PC-3 (cell line): ENCODE data around the gene GPD2.

Experiments
- EZH2phosphoT487 ChIP-seq: fragments of 300-600 bp; sonication (generic); IDR thresholded peaks from 2 replicates; pipeline ENCODE4 v1.6.1; 2018; ENCODE audit warnings: mild to moderate bottlenecking, antibody characterized with exemption, low read length, borderline replicate concordance
- TF ChIP-seq, protein P1 (sequence below): fragments of 300-600 bp; sonication (generic); conservative IDR thresholded peaks from 2 replicates; pipeline ENCODE4 v1.5.1; 2017; ENCODE audit warnings: antibody characterized with exemption, low read depth, mild to moderate bottlenecking, low read length

DNA sequence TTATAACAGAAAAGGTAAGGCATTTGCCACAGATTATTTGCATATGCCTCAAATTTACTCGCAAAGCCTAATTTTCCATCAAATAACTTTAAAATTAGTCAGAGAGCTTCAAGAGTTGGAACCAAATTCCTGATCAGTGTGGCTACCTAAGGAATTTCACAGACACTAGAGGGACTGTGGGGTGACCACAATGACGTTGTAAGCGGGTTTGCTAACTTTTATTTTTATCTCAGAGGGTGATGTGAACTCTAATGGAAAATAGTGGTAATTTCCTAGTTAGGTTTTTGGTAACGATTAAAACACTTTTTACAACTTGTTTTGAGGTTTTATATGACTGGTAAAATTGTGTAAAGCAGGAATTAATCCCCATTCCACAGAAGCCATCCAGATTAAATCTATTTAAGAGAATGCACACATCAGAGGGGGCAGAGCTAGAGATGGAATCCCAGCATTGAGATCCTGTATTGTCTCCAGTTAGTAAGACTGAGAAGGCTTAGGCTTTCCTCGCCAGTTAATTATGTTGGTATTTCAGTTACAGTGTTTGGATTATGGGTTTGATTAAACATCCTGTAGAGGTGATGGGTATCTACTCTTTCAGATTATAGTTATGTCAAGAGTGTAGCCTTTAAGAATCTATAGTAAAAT lies 129.0 kb downstream of the GPD2 start:
- TF ChIP-seq, protein P1, sequence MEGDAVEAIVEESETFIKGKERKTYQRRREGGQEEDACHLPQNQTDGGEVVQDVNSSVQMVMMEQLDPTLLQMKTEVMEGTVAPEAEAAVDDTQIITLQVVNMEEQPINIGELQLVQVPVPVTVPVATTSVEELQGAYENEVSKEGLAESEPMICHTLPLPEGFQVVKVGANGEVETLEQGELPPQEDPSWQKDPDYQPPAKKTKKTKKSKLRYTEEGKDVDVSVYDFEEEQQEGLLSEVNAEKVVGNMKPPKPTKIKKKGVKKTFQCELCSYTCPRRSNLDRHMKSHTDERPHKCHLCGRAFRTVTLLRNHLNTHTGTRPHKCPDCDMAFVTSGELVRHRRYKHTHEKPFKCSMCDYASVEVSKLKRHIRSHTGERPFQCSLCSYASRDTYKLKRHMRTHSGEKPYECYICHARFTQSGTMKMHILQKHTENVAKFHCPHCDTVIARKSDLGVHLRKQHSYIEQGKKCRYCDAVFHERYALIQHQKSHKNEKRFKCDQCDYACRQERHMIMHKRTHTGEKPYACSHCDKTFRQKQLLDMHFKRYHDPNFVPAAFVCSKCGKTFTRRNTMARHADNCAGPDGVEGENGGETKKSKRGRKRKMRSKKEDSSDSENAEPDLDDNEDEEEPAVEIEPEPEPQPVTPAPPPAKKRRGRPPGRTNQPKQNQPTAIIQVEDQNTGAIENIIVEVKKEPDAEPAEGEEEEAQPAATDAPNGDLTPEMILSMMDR: no peak
- TF ChIP-seq EZH2phosphoT487: no peak
